HG03571 (cell line): Measurements from ENCODE around the gene XPA.
A peak's percentile ranks its signal among the peaks of the same experiment; 100 is the strongest.

ENCODE experiments used
- ATAC-seq: cut with Tn5 transposase; IDR thresholded peaks from one replicate; pipeline ENCODE4 v1.9.1; 2021; ENCODE audit not compliant: unreplicated experiment

Gene XPA

GRCh38 chr9:97659771-97660170 is 37.4 kb downstream of the XPA start:
- no peak for ATAC-seq

GRCh38 chr9:97658707-97659106 is 38.4 kb downstream of the XPA start:
- no peak for ATAC-seq

- ATAC-seq = no peak
Observed at GRCh38 chr9:97651646-97652045, 45.5 kb downstream of the XPA start.

- no peak for ATAC-seq
Observed at GRCh38 chr9:97647996-97648395, 49.1 kb downstream of the XPA start.

- ATAC-seq = no peak
Observed at GRCh38 chr9:97645720-97646119, 51.4 kb downstream of the XPA start.

- no peak for ATAC-seq
Observed at GRCh38 chr9:97640325-97640724, 56.8 kb downstream of the XPA start.

- no peak for ATAC-seq
Observed at GRCh38 chr9:97638666-97639065, 58.5 kb downstream of the XPA start.

GRCh38 chr9:97636903-97637302 is 60.2 kb downstream of the XPA start:
- no peak for ATAC-seq

- ATAC-seq = no peak
Observed at GRCh38 chr9:97635026-97635425, 62.1 kb downstream of the XPA start.

- ATAC-seq = no peak
Observed at GRCh38 chr9:97633859-97634490, 63.2 kb downstream of the XPA start.

GRCh38 chr9:97632985-97633858 is 63.9 kb downstream of the XPA start, which contains the start of the genes NCBP1 and TSTD2:
TSS of gene NCBP1 (plus strand) at chr9:97633821. CDS start at chr9:97633882, 61 bp downstream.
TSS of gene TSTD2 (minus strand) at chr9:97633368. CDS start at chr9:97627562, 5,806 bp downstream.
- peak; percentile 84 for ATAC-seq

GRCh38 chr9:97632248-97632984 is 64.7 kb downstream of the XPA start:
- peak; percentile 13 for ATAC-seq

GRCh38 chr9:97630591-97630990 is 66.5 kb downstream of the XPA start:
- no peak for ATAC-seq

- no peak for ATAC-seq
Observed at GRCh38 chr9:97629156-97629555, 68.0 kb downstream of the XPA start.

- ATAC-seq = no peak
Observed at GRCh38 chr9:97628668-97629067, 68.5 kb downstream of the XPA start.

GRCh38 chr9:97627624-97628023 is 69.5 kb downstream of the XPA start:
- no peak for ATAC-seq

GRCh38 chr9:97625620-97626019 is 71.5 kb downstream of the XPA start:
- no peak for ATAC-seq
